ENCODE data around the gene ACLY. TPM values are rescaled to one million over a fixed set of nuclear protein-coding genes. Genes with fewer than 3 reads are reported as not detected.
A peak's percentile ranks its signal among the peaks of the same experiment; 100 is the strongest.

Gene ACLY
- total and polyA plus RNA-seq, 2 of the 13 experiments (the other 11 are each of a cell fraction or from before 2014, with no cell fraction given) = 111 to 218 TPM

DNA sequence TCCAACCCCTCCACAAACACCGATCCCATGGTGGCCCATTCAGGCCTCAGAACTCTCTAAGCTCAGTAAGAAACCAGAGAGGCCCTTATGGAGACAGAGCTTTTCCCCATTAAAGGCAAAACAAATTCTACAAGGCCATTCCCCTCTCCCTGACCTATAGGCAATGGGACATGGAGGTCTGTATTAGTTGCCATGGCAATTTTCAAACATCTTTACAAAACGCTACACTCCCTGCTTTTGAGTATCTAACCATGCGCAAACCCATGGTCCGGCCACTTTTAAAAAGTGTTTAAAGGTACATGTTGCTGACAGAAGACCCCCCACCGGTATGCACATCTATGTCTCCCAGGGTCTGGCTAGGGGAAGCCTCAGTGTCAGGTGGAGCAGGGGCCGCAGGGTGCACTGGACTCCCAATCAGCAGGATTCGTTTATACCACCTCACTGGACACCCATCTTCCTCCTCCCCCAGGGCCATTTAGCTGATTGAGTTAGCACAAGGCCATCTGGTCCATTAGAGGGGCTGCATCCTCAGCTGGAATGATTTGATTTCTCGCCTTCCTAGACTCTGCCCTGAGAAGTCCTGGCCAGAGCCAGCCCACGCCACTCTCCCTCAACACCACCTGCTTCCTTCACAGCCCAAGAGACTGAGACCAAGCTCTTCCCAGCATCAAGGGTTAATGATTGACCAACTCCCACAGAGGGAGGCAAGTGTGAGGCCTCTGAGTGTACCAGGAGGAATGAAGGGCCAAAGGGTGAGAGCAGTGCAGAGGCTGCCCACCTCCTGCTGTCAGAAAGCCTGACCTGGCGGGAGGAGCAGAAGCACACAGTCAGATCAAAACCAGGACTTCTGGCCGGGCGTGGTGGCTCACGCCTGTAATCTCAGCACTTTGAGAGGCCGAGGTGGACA, 10.9 kb downstream of the ACLY start (continued):
- TF ChIP-seq, protein P1, sequence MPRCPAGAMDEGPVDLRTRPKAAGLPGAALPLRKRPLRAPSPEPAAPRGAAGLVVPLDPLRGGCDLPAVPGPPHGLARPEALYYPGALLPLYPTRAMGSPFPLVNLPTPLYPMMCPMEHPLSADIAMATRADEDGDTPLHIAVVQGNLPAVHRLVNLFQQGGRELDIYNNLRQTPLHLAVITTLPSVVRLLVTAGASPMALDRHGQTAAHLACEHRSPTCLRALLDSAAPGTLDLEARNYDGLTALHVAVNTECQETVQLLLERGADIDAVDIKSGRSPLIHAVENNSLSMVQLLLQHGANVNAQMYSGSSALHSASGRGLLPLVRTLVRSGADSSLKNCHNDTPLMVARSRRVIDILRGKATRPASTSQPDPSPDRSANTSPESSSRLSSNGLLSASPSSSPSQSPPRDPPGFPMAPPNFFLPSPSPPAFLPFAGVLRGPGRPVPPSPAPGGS (CRISPR knock-in tag; IDR thresholded peaks at IDR 0.05) = peak; percentile 89
- TF ChIP-seq ZNF20 (CRISPR knock-in tag; IDR thresholded peaks at IDR 0.05) (no peak), ZNF547 (CRISPR knock-in tag; IDR thresholded peaks at IDR 0.05) (peak; percentile 83), ZNF780A (CRISPR knock-in tag; IDR thresholded peaks at IDR 0.05) (no peak; the same call in 1 of the 2 replicates), ARNTL (CRISPR knock-in tag; IDR thresholded peaks at IDR 0.05) (peak; percentile 78), CREB1 (IDR thresholded peaks at IDR 0.05) (no peak), CREB1 (CRISPR knock-in tag; IDR thresholded peaks at IDR 0.05) (peak; percentile 60), MIXL1 (CRISPR knock-in tag; IDR thresholded peaks at IDR 0.05) (peak; percentile 84), IRF2 (CRISPR knock-in tag; IDR thresholded peaks at IDR 0.05) (peak; percentile 80), ZBTB7A (CRISPR knock-in tag; IDR thresholded peaks at IDR 0.05) (no peak; the same call in 1 of the 2 replicates), MAFF (IDR thresholded peaks at IDR 0.05; ENCODE audit: low read depth, low read length) (0 out of 2 replicates have a peak, but pooled peaks have one; percentile 2), RBAK (CRISPR knock-in tag; IDR thresholded peaks at IDR 0.05) (no peak), ZNF549 (CRISPR knock-in tag; IDR thresholded peaks at IDR 0.05) (no peak)
- TF ChIP-seq, protein P2, sequence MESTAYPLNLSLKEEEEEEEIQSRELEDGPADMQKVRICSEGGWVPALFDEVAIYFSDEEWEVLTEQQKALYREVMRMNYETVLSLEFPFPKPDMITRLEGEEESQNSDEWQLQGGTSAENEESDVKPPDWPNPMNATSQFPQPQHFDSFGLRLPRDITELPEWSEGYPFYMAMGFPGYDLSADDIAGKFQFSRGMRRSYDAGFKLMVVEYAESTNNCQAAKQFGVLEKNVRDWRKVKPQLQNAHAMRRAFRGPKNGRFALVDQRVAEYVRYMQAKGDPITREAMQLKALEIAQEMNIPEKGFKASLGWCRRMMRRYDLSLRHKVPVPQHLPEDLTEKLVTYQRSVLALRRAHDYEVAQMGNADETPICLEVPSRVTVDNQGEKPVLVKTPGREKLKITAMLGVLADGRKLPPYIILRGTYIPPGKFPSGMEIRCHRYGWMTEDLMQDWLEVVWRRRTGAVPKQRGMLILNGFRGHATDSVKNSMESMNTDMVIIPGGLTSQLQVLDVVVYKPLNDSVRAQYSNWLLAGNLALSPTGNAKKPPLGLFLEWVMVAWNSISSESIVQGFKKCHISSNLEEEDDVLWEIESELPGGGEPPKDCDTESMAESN (CRISPR knock-in tag; conservative IDR thresholded peaks at IDR 0.05) = peak; percentile 76; the same call in 1 of the 2 replicates
- TF ChIP-seq, protein P3, sequence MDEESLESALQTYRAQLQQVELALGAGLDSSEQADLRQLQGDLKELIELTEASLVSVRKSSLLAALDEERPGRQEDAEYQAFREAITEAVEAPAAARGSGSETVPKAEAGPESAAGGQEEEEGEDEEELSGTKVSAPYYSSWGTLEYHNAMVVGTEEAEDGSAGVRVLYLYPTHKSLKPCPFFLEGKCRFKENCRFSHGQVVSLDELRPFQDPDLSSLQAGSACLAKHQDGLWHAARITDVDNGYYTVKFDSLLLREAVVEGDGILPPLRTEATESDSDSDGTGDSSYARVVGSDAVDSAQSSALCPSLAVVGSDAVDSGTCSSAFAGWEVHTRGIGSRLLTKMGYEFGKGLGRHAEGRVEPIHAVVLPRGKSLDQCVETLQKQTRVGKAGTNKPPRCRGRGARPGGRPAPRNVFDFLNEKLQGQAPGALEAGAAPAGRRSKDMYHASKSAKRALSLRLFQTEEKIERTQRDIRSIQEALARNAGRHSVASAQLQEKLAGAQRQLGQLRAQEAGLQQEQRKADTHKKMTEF (CRISPR knock-in tag; IDR thresholded peaks at IDR 0.05) = peak; percentile 97
- TF ChIP-seq, protein P4, sequence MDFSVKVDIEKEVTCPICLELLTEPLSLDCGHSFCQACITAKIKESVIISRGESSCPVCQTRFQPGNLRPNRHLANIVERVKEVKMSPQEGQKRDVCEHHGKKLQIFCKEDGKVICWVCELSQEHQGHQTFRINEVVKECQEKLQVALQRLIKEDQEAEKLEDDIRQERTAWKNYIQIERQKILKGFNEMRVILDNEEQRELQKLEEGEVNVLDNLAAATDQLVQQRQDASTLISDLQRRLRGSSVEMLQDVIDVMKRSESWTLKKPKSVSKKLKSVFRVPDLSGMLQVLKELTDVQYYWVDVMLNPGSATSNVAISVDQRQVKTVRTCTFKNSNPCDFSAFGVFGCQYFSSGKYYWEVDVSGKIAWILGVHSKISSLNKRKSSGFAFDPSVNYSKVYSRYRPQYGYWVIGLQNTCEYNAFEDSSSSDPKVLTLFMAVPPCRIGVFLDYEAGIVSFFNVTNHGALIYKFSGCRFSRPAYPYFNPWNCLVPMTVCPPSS (IDR thresholded peaks at IDR 0.05) = no peak
- TF ChIP-seq, protein P5, sequence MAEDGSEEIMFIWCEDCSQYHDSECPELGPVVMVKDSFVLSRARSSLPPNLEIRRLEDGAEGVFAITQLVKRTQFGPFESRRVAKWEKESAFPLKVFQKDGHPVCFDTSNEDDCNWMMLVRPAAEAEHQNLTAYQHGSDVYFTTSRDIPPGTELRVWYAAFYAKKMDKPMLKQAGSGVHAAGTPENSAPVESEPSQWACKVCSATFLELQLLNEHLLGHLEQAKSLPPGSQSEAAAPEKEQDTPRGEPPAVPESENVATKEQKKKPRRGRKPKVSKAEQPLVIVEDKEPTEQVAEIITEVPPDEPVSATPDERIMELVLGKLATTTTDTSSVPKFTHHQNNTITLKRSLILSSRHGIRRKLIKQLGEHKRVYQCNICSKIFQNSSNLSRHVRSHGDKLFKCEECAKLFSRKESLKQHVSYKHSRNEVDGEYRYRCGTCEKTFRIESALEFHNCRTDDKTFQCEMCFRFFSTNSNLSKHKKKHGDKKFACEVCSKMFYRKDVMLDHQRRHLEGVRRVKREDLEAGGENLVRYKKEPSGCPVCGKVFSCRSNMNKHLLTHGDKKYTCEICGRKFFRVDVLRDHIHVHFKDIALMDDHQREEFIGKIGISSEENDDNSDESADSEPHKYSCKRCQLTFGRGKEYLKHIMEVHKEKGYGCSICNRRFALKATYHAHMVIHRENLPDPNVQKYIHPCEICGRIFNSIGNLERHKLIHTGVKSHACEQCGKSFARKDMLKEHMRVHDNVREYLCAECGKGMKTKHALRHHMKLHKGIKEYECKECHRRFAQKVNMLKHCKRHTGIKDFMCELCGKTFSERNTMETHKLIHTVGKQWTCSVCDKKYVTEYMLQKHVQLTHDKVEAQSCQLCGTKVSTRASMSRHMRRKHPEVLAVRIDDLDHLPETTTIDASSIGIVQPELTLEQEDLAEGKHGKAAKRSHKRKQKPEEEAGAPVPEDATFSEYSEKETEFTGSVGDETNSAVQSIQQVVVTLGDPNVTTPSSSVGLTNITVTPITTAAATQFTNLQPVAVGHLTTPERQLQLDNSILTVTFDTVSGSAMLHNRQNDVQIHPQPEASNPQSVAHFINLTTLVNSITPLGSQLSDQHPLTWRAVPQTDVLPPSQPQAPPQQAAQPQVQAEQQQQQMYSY (CRISPR knock-in tag; IDR thresholded peaks at IDR 0.05) = no peak
- TF ChIP-seq, protein P6, sequence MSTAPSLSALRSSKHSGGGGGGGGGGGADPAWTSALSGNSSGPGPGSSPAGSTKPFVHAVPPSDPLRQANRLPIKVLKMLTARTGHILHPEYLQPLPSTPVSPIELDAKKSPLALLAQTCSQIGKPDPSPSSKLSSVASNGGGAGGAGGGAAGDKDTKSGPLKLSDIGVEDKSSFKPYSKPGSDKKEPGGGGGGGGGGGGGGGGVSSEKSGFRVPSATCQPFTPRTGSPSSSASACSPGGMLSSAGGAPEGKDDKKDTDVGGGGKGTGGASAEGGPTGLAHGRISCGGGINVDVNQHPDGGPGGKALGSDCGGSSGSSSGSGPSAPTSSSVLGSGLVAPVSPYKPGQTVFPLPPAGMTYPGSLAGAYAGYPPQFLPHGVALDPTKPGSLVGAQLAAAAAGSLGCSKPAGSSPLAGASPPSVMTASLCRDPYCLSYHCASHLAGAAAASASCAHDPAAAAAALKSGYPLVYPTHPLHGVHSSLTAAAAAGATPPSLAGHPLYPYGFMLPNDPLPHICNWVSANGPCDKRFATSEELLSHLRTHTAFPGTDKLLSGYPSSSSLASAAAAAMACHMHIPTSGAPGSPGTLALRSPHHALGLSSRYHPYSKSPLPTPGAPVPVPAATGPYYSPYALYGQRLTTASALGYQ (CRISPR knock-in tag; IDR thresholded peaks at IDR 0.05) = peak; percentile 58; the same call in 1 of the 2 replicates

All from HepG2 (cell line).